GM21528 (cell line): ENCODE data around the gene VASH1.

Experiments used
- ATAC-seq: cut with Tn5 transposase; IDR thresholded peaks from one replicate; pipeline ENCODE4 v1.9.1; 2021; ENCODE audit warnings: mild to moderate bottlenecking, moderate library complexity; ENCODE audit not compliant: unreplicated experiment, low FRiP score

VASH1 gene

GRCh38 chr14:76770521-76771436 is 9.5 kb downstream of the VASH1 start:
- ATAC-seq: no peak

GRCh38 chr14:76771437-76771980 is 10.2 kb downstream of the VASH1 start:
- ATAC-seq: no peak

GRCh38 chr14:76772300-76773187 is 11.3 kb downstream of the VASH1 start:
- no peak for ATAC-seq

GRCh38 chr14:76773188-76773885 is 12.1 kb downstream of the VASH1 start:
- ATAC-seq: no peak

- no peak for ATAC-seq
Observed at GRCh38 chr14:76773956-76774820, 12.9 kb downstream of the VASH1 start.

GRCh38 chr14:76774821-76775694 is 13.8 kb downstream of the VASH1 start:
- no peak for ATAC-seq

- no peak for ATAC-seq
Observed at GRCh38 chr14:76775695-76776427, 14.6 kb downstream of the VASH1 start.

GRCh38 chr14:76776428-76777251 is 15.4 kb downstream of the VASH1 start:
- ATAC-seq: no peak

- no peak for ATAC-seq
Observed at GRCh38 chr14:76777721-76778120, 16.5 kb downstream of the VASH1 start.

GRCh38 chr14:76778546-76779215 is 17.4 kb downstream of the VASH1 start:
- no peak for ATAC-seq

- ATAC-seq: no peak
Observed at GRCh38 chr14:76779221-76780057, 18.2 kb downstream of the VASH1 start.

- no peak for ATAC-seq
Observed at GRCh38 chr14:76780058-76780345, 18.7 kb downstream of the VASH1 start.

- no peak for ATAC-seq
Observed at GRCh38 chr14:76780360-76780759, 19.1 kb downstream of the VASH1 start.

GRCh38 chr14:76780875-76781647 is 19.8 kb downstream of the VASH1 start:
- no peak for ATAC-seq

GRCh38 chr14:76781648-76782051 is 20.4 kb downstream of the VASH1 start:
- no peak for ATAC-seq
